Lung (tissue), 12 donors: ENCODE data around the gene ALPK1. TPM values are rescaled to one million over a fixed set of nuclear protein-coding genes. Genes with fewer than 3 reads are reported as not detected.

Experiments used
- ATAC-seq: fragments of 200-7000 bp; cut with Tn5 transposase; one replicate; pipeline ENCODE4 v1.9.1; 2020; ENCODE audit warnings: moderate number of reproducible peaks; ENCODE audit not compliant: insufficient read depth, low FRiP score
- DNase-seq, 3 donors: peaks; one replicate each; pipeline ENCODE4 v3.0.0-alpha.2; 2013 to 2017
- H3K27ac ChIP-seq, 2 donors: one replicate each; pipeline ENCODE4 v1.5.1; 2013; ENCODE audit warnings: mild to moderate bottlenecking in 2 of 2, moderate library complexity in 2 of 2, control low read depth in 1 of 2, inconsistent platforms in 1 of 2, low read depth in 1 of 2, low read length in 1 of 2
- H3K27me3 ChIP-seq, 3 donors: one replicate each; pipeline ENCODE4 v1.5.1; 2013; ENCODE audit warnings: low read length in 2 of 3; ENCODE audit not compliant: control insufficient read depth in 3 of 3, insufficient read depth in 3 of 3
- H3K36me3 ChIP-seq, 4 donors: one replicate each; pipeline ENCODE4 v1.5.1; 2013; ENCODE audit warnings: low read length in 4 of 4, mild to moderate bottlenecking in 1 of 4, moderate library complexity in 1 of 4; ENCODE audit not compliant: control insufficient read depth in 4 of 4, insufficient read depth in 4 of 4
- H3K4me1 ChIP-seq, 5 donors: one replicate each; pipeline ENCODE4 v1.5.1; 2013; ENCODE audit warnings: low read length in 5 of 5, mild to moderate bottlenecking in 2 of 5, moderate library complexity in 1 of 5; ENCODE audit not compliant: control insufficient read depth in 5 of 5, insufficient read depth in 5 of 5
- H3K4me3 ChIP-seq: one replicate; pipeline ENCODE4 v1.5.1; 2013; ENCODE audit warnings: mild to moderate bottlenecking, control low read depth, moderate library complexity
- H3K9ac ChIP-seq, 2 donors: one replicate each; pipeline ENCODE4 v1.5.1; 2013; ENCODE audit warnings: low read length in 2 of 2, control low read depth in 1 of 2; ENCODE audit not compliant: insufficient read depth in 1 of 2
- H3K9me3 ChIP-seq, 4 donors: one replicate each; pipeline ENCODE4 v1.5.1; 2013; ENCODE audit warnings: low read length in 3 of 4, mild to moderate bottlenecking in 1 of 4, moderate library complexity in 1 of 4; ENCODE audit not compliant: control insufficient read depth in 4 of 4, insufficient read depth in 3 of 4
- CTCF ChIP-seq: IDR thresholded peaks from 2 replicates; pipeline ENCODE4 v1.5.1; 2012; ENCODE audit warnings: mild to moderate bottlenecking; ENCODE audit errors: control extremely low read depth, extremely low read depth
- WGBS, 2 donors: extraction: QIAGEN DNeasy Blood & Tissue Kit; methylation state at CpG; one replicate each; pipeline ENCODE4 v1.1.7; 2013; 5-methylcytosine and 5-hydroxymethylcytosine counted together
- polyA plus RNA-seq, 2 donors: library from polyadenylated mRNA; stranded (reverse); fragments of 200-250 nt; gene quantifications; one replicate each; pipeline ENCODE4 v1.2.1, GENCODE V29; 2013
- total RNA-seq, 2 donors: library from RNA; depleted of rRNA in 1 of 2; stranded (reverse); fragments of >200 nt in 1 of 2; gene quantifications; one replicate each; pipeline ENCODE4 v1.2.1, GENCODE V29; 2014 to 2021
- donor health status: control.
- donor health status: control.
- donor health status: Bipolar disorder and iron deficiency.
- donor health status: healthy.
- donor health status: DM: yes; HTN: yes; CAD: no.

The ALPK1 gene
- total and polyA plus RNA-seq, 4 donors, result 8.9 to 57.2 (median 23.4) TPM

DNA sequence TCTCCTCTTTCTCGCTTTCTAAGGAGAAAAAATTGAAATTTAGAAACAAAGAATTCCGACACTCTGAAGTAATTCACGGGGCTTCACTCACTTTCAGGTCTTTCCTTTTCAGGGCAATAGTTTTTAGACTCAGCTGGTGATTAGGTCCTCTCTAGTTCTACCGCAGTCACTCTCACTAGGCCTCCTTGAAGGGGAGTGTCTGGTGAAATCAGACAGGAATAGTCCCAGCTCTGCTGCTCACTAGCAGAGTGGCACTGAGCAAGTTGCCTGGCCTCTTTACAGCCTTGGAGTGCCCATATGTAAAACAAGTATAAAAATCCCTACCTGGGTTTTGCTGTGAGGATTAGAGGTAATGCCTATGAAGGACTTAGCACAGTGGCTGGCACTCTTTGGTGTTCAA lies 154.7 kb downstream of the ALPK1 start:
- no peak overlapping the region for H3K4me3 ChIP-seq
- ATAC-seq (no peak), DNase-seq (no peak)
- H3K36me3 ChIP-seq, result peaks cover 0 to 2% (median 0%) of the 10 kb centered on the region in 4 donors
- H3K9ac ChIP-seq, result no peak overlapping the region
- WGBS, 2 donors, result 72 to 82% methylated on average over 4 of the region's 4 CpGs
- TF ChIP-seq CTCF, result no peak
- no peaks in the 10 kb centered on the region for H3K4me1 ChIP-seq
- peaks cover 0 to 2% (median under 1%) of the 10 kb centered on the region in 4 donors for H3K9me3 ChIP-seq
- no peaks in the 10 kb centered on the region for H3K27me3 ChIP-seq
- H3K27ac ChIP-seq, result no peak overlapping the region

- H3K27me3 ChIP-seq, result no peaks in the 10 kb centered on the region
- TF ChIP-seq CTCF, result no peak
- WGBS, 2 donors, result 63 to 70% methylated on average over 2 of the region's 2 CpGs
- H3K27ac ChIP-seq, result no peak overlapping the region
- H3K4me1 ChIP-seq, result no peaks in the 10 kb centered on the region
- H3K36me3 ChIP-seq, result no peaks in the 10 kb centered on the region
- H3K9me3 ChIP-seq, result peaks cover 0 to 8% (median 1%) of the 10 kb centered on the region in 4 donors
- H3K9ac ChIP-seq, result no peak overlapping the region
- no peak overlapping the region for H3K4me3 ChIP-seq
- DNase-seq (no peak), ATAC-seq (no peak)
These were observed 156.2 kb downstream of the ALPK1 start for GRCh38 chr4:112453321-112453720.

DNA sequence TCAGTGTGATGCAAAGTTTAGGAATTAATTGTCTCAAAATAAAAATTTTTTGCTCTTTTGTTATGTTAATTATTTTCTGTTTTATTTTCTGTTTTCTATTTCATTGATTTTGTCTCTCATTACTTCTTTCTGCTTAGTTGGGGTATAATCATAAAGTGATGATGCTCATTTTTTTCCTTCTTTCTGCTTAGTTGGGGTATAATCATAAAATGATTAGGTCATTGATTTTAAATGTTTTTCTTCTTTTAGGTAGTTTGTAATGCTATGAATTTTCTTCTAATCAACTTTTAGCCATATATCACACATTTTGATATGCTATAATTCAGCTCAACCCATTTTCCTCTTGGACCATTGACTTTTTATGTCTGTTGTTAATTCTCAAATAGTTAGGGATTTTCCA lies 175.1 kb downstream of the ALPK1 start:
- H3K27me3 ChIP-seq, result no peaks in the 10 kb centered on the region
- H3K4me1 ChIP-seq, result no peaks in the 10 kb centered on the region
- ATAC-seq, result no peak
- peaks cover 0 to 3% (median 0%) of the 10 kb centered on the region in 4 donors for H3K9me3 ChIP-seq
- no peak overlapping the region for H3K4me3 ChIP-seq
- no peak overlapping the region for H3K9ac ChIP-seq
- H3K27ac ChIP-seq, result no peak overlapping the region
- no peak for DNase-seq
- no peaks in the 10 kb centered on the region for H3K36me3 ChIP-seq
- TF ChIP-seq CTCF, result no peak

DNA sequence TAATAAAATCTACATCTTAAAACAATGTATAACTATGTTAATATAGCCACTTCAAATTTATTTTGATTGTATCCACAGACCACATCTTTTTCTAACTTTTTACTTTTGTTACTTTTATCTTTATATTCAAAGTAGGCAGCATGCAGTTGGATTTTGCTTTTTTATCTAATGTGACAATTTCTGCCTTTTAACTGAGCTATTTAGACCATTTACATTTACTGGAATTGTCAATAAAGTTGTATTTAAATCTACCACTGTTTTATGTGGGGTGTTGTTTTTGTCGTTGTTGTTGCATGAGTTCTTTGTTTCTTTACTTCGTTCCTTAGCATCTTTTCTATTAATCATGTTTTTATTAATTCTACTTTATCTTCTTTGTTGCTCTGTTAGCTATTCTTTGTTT lies 176.8 kb downstream of the ALPK1 start:
- H3K27ac ChIP-seq, result no peak overlapping the region
- ATAC-seq, result no peak
- no peaks in the 10 kb centered on the region for H3K27me3 ChIP-seq
- TF ChIP-seq CTCF, result no peak
- H3K9ac ChIP-seq, result no peak overlapping the region
- no peak overlapping the region for H3K4me3 ChIP-seq
- H3K9me3 ChIP-seq, result peaks cover 0 to 2% (median 0%) of the 10 kb centered on the region in 4 donors
- H3K4me1 ChIP-seq, result no peaks in the 10 kb centered on the region
- no peak for DNase-seq
- no peaks in the 10 kb centered on the region for H3K36me3 ChIP-seq
- WGBS, 2 donors, result 96 to 97% methylated on average over 2 of the region's 2 CpGs
